Astrocyte (in vitro differentiated cells and primary cell): Measurements from ENCODE around the gene ACTR1A. TPM values are rescaled to one million over a fixed set of nuclear protein-coding genes. Genes with fewer than 3 reads are reported as not detected.

Experiments
- DNase-seq: peaks from one replicate; pipeline ENCODE4 v3.0.0-alpha.2; 2010; ENCODE audit warnings: low read depth
- FAIRE-seq: peaks from 2 replicates; lab custom pipeline; 2011; peaks lifted over from hg19 to GRCh38; lab: Jason Lieb, UNC
- H2AFZ ChIP-seq: 2 replicates; pipeline ENCODE4 v1.6.0; 2012; ENCODE audit warnings: low read depth, low read length, inconsistent platforms
- H3K27ac ChIP-seq: 2 replicates; pipeline ENCODE4 v1.5.1; 2011; ENCODE audit warnings: low read depth, low read length, inconsistent platforms
- H3K27me3 ChIP-seq: 2 replicates; pipeline ENCODE4 v1.6.0; 2011; ENCODE audit warnings: low read length, inconsistent platforms; ENCODE audit not compliant: insufficient read depth
- H3K36me3 ChIP-seq: 2 replicates; pipeline ENCODE4 v1.5.1; 2011; ENCODE audit warnings: low read length, inconsistent platforms; ENCODE audit not compliant: insufficient read depth
- H3K4me1 ChIP-seq: 2 replicates; pipeline ENCODE4 v1.5.1; 2011; ENCODE audit warnings: low read length, inconsistent platforms; ENCODE audit not compliant: insufficient read depth
- H3K4me2 ChIP-seq: 2 replicates; pipeline ENCODE4 v1.6.0; 2012; ENCODE audit warnings: low read length, inconsistent platforms
- H3K4me3 ChIP-seq: 2 replicates; pipeline ENCODE4 v1.5.1; 2011; ENCODE audit warnings: low read depth, mild to moderate bottlenecking, low read length, inconsistent platforms; ENCODE audit not compliant: insufficient read depth
- H3K79me2 ChIP-seq: 2 replicates; pipeline ENCODE4 v1.6.0; 2012; ENCODE audit warnings: mild to moderate bottlenecking, low read length, inconsistent platforms; ENCODE audit not compliant: insufficient read depth
- H3K9ac ChIP-seq: 2 replicates; pipeline ENCODE4 v1.6.0; 2012; ENCODE audit warnings: mild to moderate bottlenecking, low read length, inconsistent platforms
- H3K9me3 ChIP-seq: 2 replicates; pipeline ENCODE4 v1.5.1; 2012; ENCODE audit warnings: low read depth, mild to moderate bottlenecking, low read length, inconsistent platforms; ENCODE audit not compliant: insufficient read depth
- H4K20me1 ChIP-seq: 2 replicates; pipeline ENCODE4 v1.6.0; 2012; ENCODE audit warnings: low read length, inconsistent platforms; ENCODE audit not compliant: insufficient read depth
- H3K27ac Mint-ChIP-seq: one replicate; pipeline ENCODE4 v1.8.0; 2021; ENCODE audit warnings: mild to moderate bottlenecking, mixed read lengths; ENCODE audit not compliant: unreplicated experiment
- H3K27me3 Mint-ChIP-seq: one replicate; pipeline ENCODE4 v1.8.0; 2021; ENCODE audit warnings: low read depth, mixed read lengths; ENCODE audit not compliant: unreplicated experiment
- H3K36me3 Mint-ChIP-seq: one replicate; pipeline ENCODE4 v1.8.0; 2021; ENCODE audit warnings: low read depth, mixed read lengths; ENCODE audit not compliant: unreplicated experiment
- H3K4me1 Mint-ChIP-seq: one replicate; pipeline ENCODE4 v1.8.0; 2021; ENCODE audit warnings: low read depth, mixed read lengths; ENCODE audit not compliant: unreplicated experiment
- H3K4me3 Mint-ChIP-seq: one replicate; pipeline ENCODE4 v1.8.0; 2021; ENCODE audit warnings: mild to moderate bottlenecking, moderate library complexity, mixed read lengths; ENCODE audit not compliant: unreplicated experiment
- H3K9me3 Mint-ChIP-seq: one replicate; pipeline ENCODE4 v1.8.0; 2021; ENCODE audit warnings: mild to moderate bottlenecking, mixed read lengths; ENCODE audit not compliant: unreplicated experiment
- CTCF ChIP-seq: IDR thresholded peaks from 2 replicates; pipeline ENCODE4 v1.5.1; 2011; ENCODE audit warnings: low read depth, mild to moderate bottlenecking, inconsistent platforms, low read length, moderate library complexity; ENCODE audit not compliant: insufficient read depth
- EZH2 ChIP-seq: IDR thresholded peaks from 2 replicates; pipeline ENCODE4 v1.6.1; 2012; ENCODE audit warnings: mild to moderate bottlenecking, low read length, inconsistent platforms; ENCODE audit not compliant: insufficient read depth
- total RNA-seq: library from RNA; stranded (reverse); gene quantifications from 2 replicates; pipeline ENCODE4 v1.2.1, GENCODE V29; 2021

The ACTR1A gene
- total RNA-seq, 1 donor from 2014 or later, result 155 TPM

GRCh38 chr10:102493771-102494170, 8.7 kb downstream of the ACTR1A start:
- no peak overlapping the region for H3K9ac ChIP-seq
- Mint-ChIP-seq H3K4me1 (peaks cover 21% of the 10 kb centered on the region), H3K27me3 (no peaks in the 10 kb centered on the region), H3K9me3 (no peaks in the 10 kb centered on the region), H3K27ac (no peak overlapping the region), H3K4me3 (no peak overlapping the region), H3K36me3 (peaks cover 6% of the 10 kb centered on the region)
- no peak for TF ChIP-seq EZH2
- no peak for TF ChIP-seq CTCF
- H3K4me3 ChIP-seq, result no peak overlapping the region
- H3K4me2 ChIP-seq, result no peak overlapping the region
- FAIRE-seq, result no peak
- H2AFZ ChIP-seq, result no peak overlapping the region
- H3K9me3 ChIP-seq, result no peaks in the 10 kb centered on the region
- H3K79me2 ChIP-seq, result peaks cover 86% of the 10 kb centered on the region
- no peak for DNase-seq
- H3K4me1 ChIP-seq, result no peaks in the 10 kb centered on the region
- H4K20me1 ChIP-seq, result peaks cover 90% of the 10 kb centered on the region
- no peaks in the 10 kb centered on the region for H3K27me3 ChIP-seq
- H3K27ac ChIP-seq, result no peak overlapping the region
- H3K36me3 ChIP-seq, result peaks cover 14% of the 10 kb centered on the region

- no peak overlapping the region for H3K9ac ChIP-seq
Observed at GRCh38 chr10:102492983-102493382, 9.5 kb downstream of the ACTR1A start.

More at GRCh38 chr10:102492983-102493382, 9.5 kb downstream of the ACTR1A start:
- Mint-ChIP-seq H3K9me3 (no peaks in the 10 kb centered on the region), H3K4me3 (no peak overlapping the region), H3K4me1 (peaks cover 21% of the 10 kb centered on the region), H3K27ac (no peak overlapping the region), H3K36me3 (peaks cover 6% of the 10 kb centered on the region), H3K27me3 (no peaks in the 10 kb centered on the region)
- Histone ChIP-seq H3K79me2 (peaks cover 84% of the 10 kb centered on the region), H3K36me3 (peaks cover 22% of the 10 kb centered on the region), H3K4me1 (no peaks in the 10 kb centered on the region), H3K4me3 (no peak overlapping the region), H3K4me2 (no peak overlapping the region), H3K27me3 (no peaks in the 10 kb centered on the region), H2AFZ (no peak overlapping the region), H4K20me1 (peaks cover 90% of the 10 kb centered on the region), H3K9me3 (no peaks in the 10 kb centered on the region), H3K27ac (no peak overlapping the region)
- no peak for FAIRE-seq
- no peak for TF ChIP-seq EZH2
- TF ChIP-seq CTCF, result no peak
- no peak for DNase-seq
